IPS-15b (cell line): ENCODE measurements around the gene DENND5A.
"Not testable (repeated sequence)": the region's sequence is repeated elsewhere in the genome, so short reads cannot be mapped to it uniquely, and the experiment has no call there.

Experiments
- H3K27me3 ChIP-seq: one replicate; pipeline ENCODE4 v1.6.1; 2013; ENCODE audit warnings: low read length; ENCODE audit not compliant: control insufficient read depth, insufficient read depth
- H3K36me3 ChIP-seq: one replicate; pipeline ENCODE4 v1.6.1; 2013; ENCODE audit warnings: low read length; ENCODE audit not compliant: control insufficient read depth, insufficient read depth
- H3K4me1 ChIP-seq: one replicate; pipeline ENCODE4 v1.6.1; 2013; ENCODE audit warnings: mild to moderate bottlenecking, low read length; ENCODE audit not compliant: control insufficient read depth, insufficient read depth
- H3K4me3 ChIP-seq: one replicate; pipeline ENCODE4 v1.5.1; 2013; ENCODE audit warnings: low read depth, low read length
- H3K9ac ChIP-seq: one replicate; pipeline ENCODE4 v1.6.1; 2013; ENCODE audit warnings: low read depth, mild to moderate bottlenecking, low read length
- H3K9me3 ChIP-seq: one replicate; pipeline ENCODE4 v1.6.1; 2013; ENCODE audit warnings: mild to moderate bottlenecking, low read length; ENCODE audit not compliant: control insufficient read depth, insufficient read depth

DENND5A gene

GRCh38 chr11:9097186-9097943 lies 167.8 kb downstream of the DENND5A start:
- not testable (repeated sequence) for H3K9ac ChIP-seq, H3K36me3 ChIP-seq

GRCh38 chr11:9096427-9096826 lies 168.7 kb downstream of the DENND5A start:
- no peak overlapping the region for H3K4me3 ChIP-seq
- peaks cover 14% of the 10 kb centered on the region for H3K27me3 ChIP-seq
- H3K4me1 ChIP-seq, result no peaks in the 10 kb centered on the region
- no peaks in the 10 kb centered on the region for H3K36me3 ChIP-seq
- no peak overlapping the region for H3K9ac ChIP-seq
- no peaks in the 10 kb centered on the region for H3K9me3 ChIP-seq

More at GRCh38 chr11:9097186-9097943, 167.8 kb downstream of the DENND5A start:
- H3K4me1 ChIP-seq, H3K4me3 ChIP-seq, H3K9me3 ChIP-seq, H3K27me3 ChIP-seq: not testable (repeated sequence)

DNA sequence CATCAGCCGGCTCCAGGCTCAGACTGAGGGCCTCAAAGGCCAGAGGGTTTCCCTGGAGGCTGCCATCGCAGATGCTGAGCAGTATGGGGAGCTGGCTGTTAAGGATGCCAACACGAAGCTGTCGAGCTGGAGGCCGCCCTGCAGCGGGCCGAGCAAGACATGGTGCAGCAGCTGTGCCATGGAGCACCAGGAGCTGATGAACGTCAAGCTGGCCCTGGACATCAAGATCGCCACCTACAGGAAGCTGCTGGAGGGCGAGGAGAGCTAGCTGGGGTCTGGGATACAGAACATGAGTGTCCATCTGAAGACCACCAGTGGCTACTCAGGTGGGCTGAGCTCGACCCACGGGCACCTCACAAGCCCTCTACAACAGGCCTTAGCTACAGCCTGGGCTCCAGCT lies 169.7 kb downstream of the DENND5A start:
- Histone ChIP-seq H3K9ac (no peak overlapping the region), H3K27me3 (peaks cover 19% of the 10 kb centered on the region), H3K36me3 (no peaks in the 10 kb centered on the region), H3K9me3 (no peaks in the 10 kb centered on the region), H3K4me3 (no peak overlapping the region), H3K4me1 (no peaks in the 10 kb centered on the region)

GRCh38 chr11:9094420-9094819 lies 170.7 kb downstream of the DENND5A start:
- Histone ChIP-seq H3K36me3 (no peaks in the 10 kb centered on the region), H3K27me3 (peaks cover 29% of the 10 kb centered on the region), H3K4me3 (no peak overlapping the region), H3K4me1 (peaks cover 4% of the 10 kb centered on the region), H3K9me3 (no peaks in the 10 kb centered on the region), H3K9ac (no peak overlapping the region)

DNA sequence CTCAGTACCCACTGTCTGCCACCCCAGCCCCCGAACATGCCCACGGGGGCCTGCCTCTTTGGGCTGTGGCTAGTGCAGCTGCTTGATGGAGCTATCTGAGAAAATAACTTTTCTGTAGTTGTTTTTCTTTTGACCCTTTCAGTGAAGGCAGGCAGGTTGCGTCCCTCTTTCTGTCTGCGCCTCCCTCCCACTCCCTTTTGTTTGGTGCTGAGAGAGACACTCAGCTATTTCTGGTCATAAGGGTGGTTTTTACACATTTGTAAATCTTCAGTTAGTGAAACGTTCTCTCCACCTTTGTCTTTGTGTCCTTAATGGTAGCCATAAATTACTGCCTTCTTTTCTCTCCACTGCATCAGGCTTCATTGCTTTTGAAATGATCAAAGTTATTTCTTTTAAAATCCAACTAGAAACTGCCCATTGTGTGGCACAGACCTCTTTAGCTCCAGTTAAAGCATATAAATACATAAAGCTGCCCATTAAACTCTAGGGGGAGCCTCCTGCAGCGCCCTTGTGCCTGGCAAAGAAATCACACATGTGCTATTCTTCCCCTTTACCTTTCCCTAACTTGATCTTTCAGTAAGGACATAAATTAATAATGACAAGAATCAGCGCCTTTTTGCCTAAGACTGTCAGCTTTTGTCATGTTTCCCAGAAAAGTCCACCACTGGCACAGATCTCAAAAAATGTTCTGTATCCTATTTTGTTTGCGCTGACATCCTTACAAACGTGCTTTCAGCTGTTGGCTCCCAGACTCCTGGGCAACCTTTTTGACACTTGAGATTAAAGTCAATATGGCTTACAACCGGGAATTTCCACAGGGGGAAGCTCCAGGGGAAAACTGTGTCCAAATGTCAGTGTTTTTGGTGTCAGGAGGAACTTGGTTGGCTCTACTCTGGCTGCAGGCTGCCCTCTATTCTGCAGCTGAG lies 172.0 kb downstream of the DENND5A start:
- Histone ChIP-seq H3K36me3 (no peaks in the 10 kb centered on the region), H3K4me3 (no peak overlapping the region), H3K9ac (no peak overlapping the region), H3K27me3 (peaks cover 34% of the 10 kb centered on the region), H3K4me1 (peaks cover 4% of the 10 kb centered on the region), H3K9me3 (no peaks in the 10 kb centered on the region)

- Histone ChIP-seq H3K4me3 (peak overlapping the region; percentile 35), H3K4me1 (peaks cover 4% of the 10 kb centered on the region), H3K9ac (no peak overlapping the region), H3K9me3 (no peaks in the 10 kb centered on the region), H3K36me3 (no peaks in the 10 kb centered on the region), H3K27me3 (peaks cover 34% of the 10 kb centered on the region)
Measured at GRCh38 chr11:9092072-9092471, 173.1 kb downstream of the DENND5A start.

DNA sequence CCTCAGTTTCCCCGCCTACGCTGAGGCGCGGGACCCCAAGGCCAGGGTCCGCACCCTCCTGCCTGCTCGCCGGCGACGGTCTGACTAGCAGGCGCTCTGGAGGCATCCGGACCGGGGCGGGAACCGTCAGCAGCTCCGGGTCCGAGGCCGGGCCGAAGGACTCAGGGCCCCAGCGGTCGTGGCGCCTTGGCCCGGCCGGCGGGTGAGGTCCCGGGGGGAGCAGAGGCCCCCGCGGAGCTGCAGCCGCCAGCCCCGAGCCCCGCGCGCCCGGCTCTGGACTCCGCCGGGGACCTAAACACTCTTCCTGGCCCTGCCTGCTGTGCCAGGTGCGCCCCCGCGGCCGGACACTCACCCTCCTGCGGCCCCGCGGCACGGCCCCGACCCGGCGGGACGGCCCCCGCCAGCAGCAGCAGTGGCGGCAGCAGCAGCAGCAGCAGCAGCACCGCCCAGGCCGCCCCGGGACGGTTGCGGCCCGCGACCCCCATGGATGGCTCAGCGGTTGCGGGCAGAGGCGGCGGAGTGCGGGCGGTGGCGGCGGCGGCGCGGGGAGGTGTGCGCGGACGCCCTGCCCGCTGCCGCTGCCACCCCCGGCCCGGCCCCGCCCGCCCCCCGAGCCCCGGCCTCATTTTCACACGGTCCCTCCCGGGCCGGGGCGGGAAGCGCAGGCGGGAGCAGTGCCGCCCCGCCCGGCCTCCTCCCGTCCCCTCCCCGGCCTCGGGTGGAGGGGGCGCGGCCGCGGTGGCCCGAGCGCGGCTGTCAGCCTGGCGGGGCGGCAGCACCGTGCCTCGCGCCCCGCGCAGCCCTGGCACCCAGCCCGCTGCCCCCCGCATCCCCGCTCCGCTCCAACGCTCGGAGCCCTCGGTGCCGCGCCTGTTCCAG lies 173.9 kb downstream of the DENND5A start, which contains the start of gene SCUBE2:
TSS of gene SCUBE2 (minus strand) at position 556 of the 879 bp plus-strand sequence. CDS start at position 485, 71 bp downstream.
- Histone ChIP-seq H3K9me3 (no peaks in the 10 kb centered on the region), H3K4me3 (peak within 1 kb of the TSS; percentile 37), H3K9ac (no peak within 1 kb of the TSS), H3K36me3 (no peaks in the 10 kb centered on the region), H3K27me3 (peaks cover 34% of the 10 kb centered on the region), H3K4me1 (peaks cover 4% of the 10 kb centered on the region)

GRCh38 chr11:9090488-9091043 lies 174.6 kb downstream of the DENND5A start:
- H3K9ac ChIP-seq, result no peak overlapping the region
- peak overlapping the region; percentile 37 for H3K4me3 ChIP-seq
- H3K27me3 ChIP-seq, result peaks cover 34% of the 10 kb centered on the region
- H3K36me3 ChIP-seq, result no peaks in the 10 kb centered on the region
- H3K9me3 ChIP-seq, result no peaks in the 10 kb centered on the region
- peaks cover 4% of the 10 kb centered on the region for H3K4me1 ChIP-seq

GRCh38 chr11:9089636-9090035 lies 175.5 kb downstream of the DENND5A start:
- Histone ChIP-seq H3K9me3 (no peaks in the 10 kb centered on the region), H3K27me3 (peaks cover 34% of the 10 kb centered on the region), H3K9ac (no peak overlapping the region), H3K4me3 (no peak overlapping the region), H3K36me3 (no peaks in the 10 kb centered on the region), H3K4me1 (peaks cover 4% of the 10 kb centered on the region)

GRCh38 chr11:9089061-9089460 lies 176.1 kb downstream of the DENND5A start:
- H3K4me3 ChIP-seq, result no peak overlapping the region
- peaks cover 34% of the 10 kb centered on the region for H3K27me3 ChIP-seq
- no peak overlapping the region for H3K9ac ChIP-seq
- H3K4me1 ChIP-seq, result peaks cover 4% of the 10 kb centered on the region
- no peaks in the 10 kb centered on the region for H3K36me3 ChIP-seq
- H3K9me3 ChIP-seq, result no peaks in the 10 kb centered on the region
